ENCODE results near the gene SAMD7. TPM values are rescaled to one million over a fixed set of nuclear protein-coding genes. Genes with fewer than 3 reads are reported as not detected.

The SAMD7 gene
- total RNA-seq, 1 donor from 2014 or later: not detected

DNA sequence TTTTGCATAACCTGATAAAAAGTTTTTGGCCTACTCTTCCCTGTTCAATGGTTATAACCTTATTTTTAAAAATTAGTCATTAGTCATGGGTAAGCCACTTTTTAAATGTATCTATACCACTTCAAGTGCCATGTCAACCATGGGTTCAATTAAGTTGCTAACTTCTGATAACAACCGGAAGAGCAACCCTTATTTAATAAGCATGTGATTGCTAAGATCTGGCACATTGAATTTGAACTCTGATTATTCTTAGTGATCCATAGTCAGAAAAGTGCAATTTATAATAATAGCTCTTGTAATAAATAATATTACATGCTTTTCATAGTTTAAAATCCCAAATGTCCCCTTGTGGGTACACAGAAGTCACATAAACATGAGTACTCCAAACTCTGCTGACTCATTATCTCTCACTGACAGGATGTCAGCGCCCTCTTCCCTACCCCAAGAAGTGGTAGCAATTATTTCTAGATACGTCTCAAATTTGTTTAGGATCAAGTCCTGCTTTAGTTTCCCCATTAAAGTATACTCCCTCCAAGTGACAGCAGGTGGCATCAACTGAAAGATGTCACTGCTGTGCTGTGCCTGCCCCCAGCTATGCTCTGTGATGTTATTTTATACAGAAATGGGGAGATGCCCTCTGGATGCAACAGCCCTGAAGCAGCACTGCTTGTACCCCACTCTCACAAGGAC lies 18.6 kb downstream of the SAMD7 start:
- intact Hi-C loops (cut with micrococcal nuclease): no loop called here
- Mint-ChIP-seq H3K4me1 (ENCODE audit: low read depth) (peaks cover 5% of the 10 kb centered on the region), H3K36me3 (ENCODE audit: low read depth) (no peaks in the 10 kb centered on the region), H3K4me3 (no peak overlapping the region), H3K27ac (no peak overlapping the region), H3K9me3 (no peaks in the 10 kb centered on the region), H3K27me3 (ENCODE audit: insufficient read depth) (peaks cover 6% of the 10 kb centered on the region)
- DNase-seq (ENCODE audit: low spot score): no peak

DNA sequence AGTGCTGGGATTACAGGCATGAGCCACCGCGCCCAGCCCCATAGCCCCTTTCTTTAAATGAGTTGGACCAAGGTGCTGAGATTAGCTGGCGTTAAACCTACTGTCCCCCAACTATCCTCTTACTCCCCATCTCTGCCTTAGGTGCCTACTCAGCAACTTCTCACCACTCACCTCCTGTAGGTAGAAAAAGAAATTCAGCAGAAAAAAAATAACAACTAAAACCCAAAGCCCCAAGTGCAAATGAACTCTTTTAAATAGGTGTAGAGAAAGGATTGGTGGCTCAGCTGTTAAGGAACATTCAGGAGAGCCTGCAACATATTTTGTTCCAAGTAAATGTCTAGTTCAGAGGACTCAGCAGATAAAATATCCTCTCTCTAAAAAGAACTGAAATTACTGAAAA lies 19.5 kb downstream of the SAMD7 start:
- no peak for DNase-seq (ENCODE audit: low spot score)
- Mint-ChIP-seq H3K27ac (no peak overlapping the region), H3K9me3 (no peaks in the 10 kb centered on the region), H3K4me1 (ENCODE audit: low read depth) (peaks cover 5% of the 10 kb centered on the region), H3K27me3 (ENCODE audit: insufficient read depth) (peaks cover 9% of the 10 kb centered on the region), H3K36me3 (ENCODE audit: low read depth) (no peaks in the 10 kb centered on the region), H3K4me3 (no peak overlapping the region)
- intact Hi-C loops (cut with micrococcal nuclease): no loop called here

DNA sequence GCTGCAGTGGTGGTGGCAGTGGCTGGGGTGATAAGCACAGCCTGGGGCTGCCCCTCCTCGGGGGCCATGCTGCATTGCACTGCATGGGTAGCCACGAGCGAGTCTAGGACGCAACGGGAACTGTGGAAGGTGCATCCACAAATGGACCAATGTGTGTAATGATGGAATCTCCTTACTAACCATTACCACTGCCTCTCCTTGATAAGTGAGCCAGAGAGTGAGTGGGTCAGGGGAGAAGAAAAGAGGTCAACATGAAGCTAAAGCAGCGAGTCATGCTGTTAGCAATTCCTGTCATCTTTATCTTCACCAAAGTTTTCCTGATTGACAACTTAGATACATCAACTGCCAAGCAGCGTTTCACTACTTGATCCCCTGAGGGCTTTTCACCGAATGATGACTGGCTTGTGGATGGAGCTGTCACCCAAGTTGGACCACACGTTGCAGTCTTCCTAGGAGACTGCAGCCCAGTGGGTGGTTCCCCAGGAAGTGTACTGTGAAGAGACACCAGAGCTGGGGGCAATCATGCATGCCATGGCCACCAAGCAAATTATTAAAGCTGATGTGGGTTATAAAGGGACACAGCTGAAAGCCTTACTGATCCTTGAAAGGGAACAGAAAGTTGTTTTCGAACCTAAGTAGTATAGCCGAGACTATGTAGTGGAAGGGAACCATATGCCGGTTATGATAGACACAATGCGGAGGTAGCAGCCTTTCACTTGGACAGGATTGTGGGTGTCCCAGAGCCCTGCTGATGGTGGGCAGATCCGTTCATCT lies 20.6 kb downstream of the SAMD7 start:
- no peak for DNase-seq (ENCODE audit: low spot score)
- peaks cover 7% of the 10 kb centered on the region for H3K27me3 Mint-ChIP-seq (ENCODE audit: insufficient read depth)
- H3K4me3 Mint-ChIP-seq: no peak overlapping the region
- no peak overlapping the region for H3K27ac Mint-ChIP-seq
- H3K9me3 Mint-ChIP-seq: no peaks in the 10 kb centered on the region
- peaks cover 5% of the 10 kb centered on the region for H3K4me1 Mint-ChIP-seq (ENCODE audit: low read depth)
- intact Hi-C loops (cut with micrococcal nuclease): no loop called here
- no peaks in the 10 kb centered on the region for H3K36me3 Mint-ChIP-seq (ENCODE audit: low read depth)

DNA sequence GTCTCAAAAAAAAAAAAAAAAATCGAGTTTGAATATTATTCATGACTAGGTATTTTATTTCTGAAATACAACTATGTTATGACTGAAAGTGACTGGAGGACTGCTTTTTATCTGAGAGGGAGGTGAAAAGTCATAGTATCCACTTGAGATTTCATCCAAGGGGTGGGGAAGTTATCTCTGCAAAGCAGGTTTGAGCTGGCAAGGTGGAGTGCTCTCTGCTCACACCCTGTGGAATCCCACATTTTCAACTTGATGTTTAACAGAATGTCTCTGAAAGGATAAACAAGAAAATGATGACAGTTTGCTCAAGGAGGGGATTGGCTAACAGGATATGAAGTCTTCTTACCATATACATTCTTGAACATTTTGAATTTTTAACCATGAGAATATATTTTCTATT lies 27.9 kb downstream of the SAMD7 start:
- H3K36me3 Mint-ChIP-seq (ENCODE audit: low read depth): no peaks in the 10 kb centered on the region
- H3K27me3 Mint-ChIP-seq (ENCODE audit: insufficient read depth): peaks cover 13% of the 10 kb centered on the region
- DNase-seq (ENCODE audit: low spot score): no peak
- peaks cover 8% of the 10 kb centered on the region for H3K4me1 Mint-ChIP-seq (ENCODE audit: low read depth)
- intact Hi-C loops (cut with micrococcal nuclease): no loop called here
- H3K4me3 Mint-ChIP-seq: no peak overlapping the region
- H3K27ac Mint-ChIP-seq: no peak overlapping the region
- H3K9me3 Mint-ChIP-seq: no peaks in the 10 kb centered on the region

DNA sequence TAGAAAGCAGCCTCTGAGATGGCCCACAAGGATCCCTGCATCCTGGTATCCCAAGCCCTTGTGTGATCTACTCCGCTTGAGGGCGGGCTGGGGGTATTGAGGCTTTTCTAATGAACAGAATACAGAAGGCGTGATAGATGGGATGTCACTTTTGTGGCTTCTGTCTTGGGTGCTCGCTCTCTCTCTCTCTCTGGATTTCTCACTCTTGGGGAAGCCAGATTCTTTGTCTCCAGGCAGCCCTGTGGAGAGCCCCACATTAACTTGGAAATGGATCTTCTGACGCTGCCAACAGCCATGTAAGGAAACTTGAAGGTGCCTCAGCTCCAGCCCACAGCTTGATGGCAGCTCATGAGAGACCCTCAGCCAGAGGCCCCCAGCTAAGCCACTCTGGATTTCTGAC lies 28.4 kb downstream of the SAMD7 start:
- intact Hi-C loops (cut with micrococcal nuclease): no loop called here
- H3K4me3 Mint-ChIP-seq: no peak overlapping the region
- H3K27me3 Mint-ChIP-seq (ENCODE audit: insufficient read depth): peaks cover 13% of the 10 kb centered on the region
- no peaks in the 10 kb centered on the region for H3K36me3 Mint-ChIP-seq (ENCODE audit: low read depth)
- no peak overlapping the region for H3K27ac Mint-ChIP-seq
- no peak for DNase-seq (ENCODE audit: low spot score)
- no peaks in the 10 kb centered on the region for H3K9me3 Mint-ChIP-seq
- peaks cover 8% of the 10 kb centered on the region for H3K4me1 Mint-ChIP-seq (ENCODE audit: low read depth)

DNA sequence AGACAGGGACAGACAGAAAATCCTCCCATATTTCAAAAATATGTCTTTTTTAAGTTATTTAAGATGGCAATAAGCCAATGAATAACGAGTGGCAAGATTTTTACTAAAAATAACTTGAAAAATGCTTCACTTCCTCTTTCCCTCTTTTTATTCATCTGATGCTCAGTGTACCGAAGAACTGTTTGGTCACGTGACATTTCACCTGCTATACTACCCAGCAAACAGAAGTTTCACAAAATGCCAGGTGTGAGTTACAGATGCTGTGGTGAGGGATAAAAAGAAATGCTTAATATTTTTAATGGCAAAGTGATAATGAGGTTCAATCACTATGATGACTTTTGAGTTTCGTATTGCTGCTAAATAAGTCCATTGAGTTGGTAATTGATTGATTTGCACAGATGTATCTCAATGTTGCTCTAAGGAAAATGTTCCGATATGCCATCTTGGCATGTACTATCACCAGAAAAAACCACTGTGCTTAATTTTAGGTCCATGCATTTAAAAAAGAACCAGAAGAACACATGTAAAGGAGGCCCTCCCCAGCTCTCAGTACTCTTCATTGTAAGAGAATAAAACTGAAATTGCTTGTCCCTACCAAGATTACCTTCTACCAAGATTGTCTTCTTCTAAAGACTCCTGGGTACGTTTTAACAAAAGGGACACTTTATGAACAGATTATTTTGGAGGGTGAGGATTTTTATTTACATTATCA lies 29.3 kb downstream of the SAMD7 start:
- H3K36me3 Mint-ChIP-seq (ENCODE audit: low read depth): no peaks in the 10 kb centered on the region
- intact Hi-C loops (cut with micrococcal nuclease): no loop called here

DNA sequence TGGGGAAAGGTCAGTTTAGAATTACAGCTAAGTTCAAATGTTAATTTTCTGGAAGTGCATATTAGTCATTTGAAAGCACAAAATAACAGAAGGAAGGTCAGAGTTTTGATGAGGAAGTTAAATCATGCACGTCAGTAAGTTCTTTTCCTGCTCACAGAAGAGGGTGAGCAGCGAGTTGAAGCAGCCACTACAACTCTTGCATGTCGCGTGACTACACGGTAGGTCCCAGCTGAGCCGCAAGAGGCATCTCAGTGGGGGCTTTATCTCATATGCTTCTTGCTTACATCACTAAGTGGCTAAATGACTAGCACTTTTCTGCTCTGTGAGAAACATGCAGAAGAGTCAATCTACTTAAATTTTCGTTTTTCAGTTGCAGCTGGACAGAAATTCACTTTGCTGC lies 33.9 kb downstream of the SAMD7 start:
- no peaks in the 10 kb centered on the region for H3K9me3 Mint-ChIP-seq
- intact Hi-C loops (cut with micrococcal nuclease): loop anchor here (1.0 kb wide), 1 partner anchor 24 kb away; no protein-coding TSS in a partner anchor
- H3K27me3 Mint-ChIP-seq (ENCODE audit: insufficient read depth): no peaks in the 10 kb centered on the region
- H3K4me1 Mint-ChIP-seq (ENCODE audit: low read depth): peaks cover 15% of the 10 kb centered on the region
- H3K36me3 Mint-ChIP-seq (ENCODE audit: low read depth): no peaks in the 10 kb centered on the region
- H3K27ac Mint-ChIP-seq: no peak overlapping the region
- H3K4me3 Mint-ChIP-seq: no peak overlapping the region
- DNase-seq (ENCODE audit: low spot score): no peak

More for the DNA sequence above, 29.3 kb downstream of the SAMD7 start:
- no peak overlapping the region for H3K4me3 Mint-ChIP-seq
- no peak for DNase-seq (ENCODE audit: low spot score)
- peaks cover 12% of the 10 kb centered on the region for H3K27me3 Mint-ChIP-seq (ENCODE audit: insufficient read depth)
- peaks cover 15% of the 10 kb centered on the region for H3K4me1 Mint-ChIP-seq (ENCODE audit: low read depth)
- no peak overlapping the region for H3K27ac Mint-ChIP-seq
- H3K9me3 Mint-ChIP-seq: no peaks in the 10 kb centered on the region

DNA sequence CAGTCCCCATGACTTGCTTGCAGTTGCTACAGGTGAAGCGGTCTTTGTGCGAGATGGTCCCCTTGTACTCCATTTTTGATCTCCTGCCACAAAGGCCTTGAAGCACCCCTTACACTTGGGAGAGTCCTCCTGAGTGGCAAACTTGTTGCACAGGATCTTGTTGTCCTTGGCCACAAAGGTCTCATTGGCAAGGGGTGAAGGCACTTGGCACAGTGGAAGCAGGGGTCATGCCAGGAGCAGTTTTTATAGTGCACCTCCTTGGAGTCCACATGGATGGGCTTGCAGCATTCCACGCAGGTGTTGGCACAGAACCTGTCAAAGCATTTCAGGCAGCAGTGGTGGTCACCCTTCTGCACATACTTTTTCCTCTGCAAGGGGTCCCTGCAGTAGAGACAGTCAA lies 35.0 kb downstream of the SAMD7 start:
- peaks cover 9% of the 10 kb centered on the region for H3K4me1 Mint-ChIP-seq (ENCODE audit: low read depth)
- intact Hi-C loops (cut with micrococcal nuclease): no loop called here
- DNase-seq (ENCODE audit: low spot score): no peak

DNA sequence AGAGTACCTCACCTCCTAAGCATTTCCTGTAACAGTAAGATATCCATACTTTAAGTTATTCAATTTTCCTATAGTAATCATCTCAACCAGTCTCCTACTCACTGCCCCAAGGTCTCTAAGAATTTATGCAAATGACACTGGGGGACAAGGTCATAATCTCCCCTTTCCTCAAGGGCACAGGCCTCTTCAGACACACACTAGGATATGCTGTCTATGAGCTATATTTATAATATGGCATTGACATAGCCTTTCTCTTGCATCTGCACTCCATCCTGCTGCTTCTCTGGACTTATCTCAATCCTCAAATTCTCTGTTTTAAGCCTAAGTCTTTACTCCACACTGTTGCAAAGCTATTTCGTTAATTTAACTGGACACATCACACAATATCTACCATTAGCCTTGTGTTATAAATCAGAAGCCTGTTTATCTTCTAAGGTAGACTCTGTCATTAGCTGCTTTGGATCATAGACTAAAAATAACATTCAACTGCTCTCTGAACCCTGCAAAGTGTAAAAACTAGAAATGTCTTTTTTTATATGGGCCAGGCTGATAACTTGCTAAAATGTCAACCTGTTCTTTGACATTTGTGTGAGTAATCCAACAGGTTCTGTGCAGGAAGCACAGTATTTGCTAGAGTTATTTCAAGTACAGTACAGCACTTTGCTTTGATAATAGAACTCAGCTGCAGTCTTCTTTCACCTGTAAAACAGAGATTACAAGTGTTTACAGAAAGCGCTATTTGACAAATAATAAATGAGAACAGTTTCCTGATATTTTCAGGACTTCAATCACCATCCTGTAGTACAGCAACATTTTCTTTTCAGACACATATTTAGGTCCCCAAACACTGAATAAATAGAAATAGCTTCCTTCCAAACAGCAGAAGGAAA lies 37.4 kb downstream of the SAMD7 start:
- no peaks in the 10 kb centered on the region for H3K27me3 Mint-ChIP-seq (ENCODE audit: insufficient read depth)
- H3K36me3 Mint-ChIP-seq (ENCODE audit: low read depth): no peaks in the 10 kb centered on the region
- no peaks in the 10 kb centered on the region for H3K9me3 Mint-ChIP-seq
- intact Hi-C loops (cut with micrococcal nuclease): no loop called here
- peaks cover 11% of the 10 kb centered on the region for H3K4me1 Mint-ChIP-seq (ENCODE audit: low read depth)
- no peak for DNase-seq (ENCODE audit: low spot score)
- H3K27ac Mint-ChIP-seq: no peak overlapping the region
- no peak overlapping the region for H3K4me3 Mint-ChIP-seq

More for the DNA sequence above, 35.0 kb downstream of the SAMD7 start:
- H3K4me3 Mint-ChIP-seq: no peak overlapping the region
- H3K27me3 Mint-ChIP-seq (ENCODE audit: insufficient read depth): no peaks in the 10 kb centered on the region
- H3K36me3 Mint-ChIP-seq (ENCODE audit: low read depth): no peaks in the 10 kb centered on the region
- no peaks in the 10 kb centered on the region for H3K9me3 Mint-ChIP-seq
- no peak overlapping the region for H3K27ac Mint-ChIP-seq

DNA sequence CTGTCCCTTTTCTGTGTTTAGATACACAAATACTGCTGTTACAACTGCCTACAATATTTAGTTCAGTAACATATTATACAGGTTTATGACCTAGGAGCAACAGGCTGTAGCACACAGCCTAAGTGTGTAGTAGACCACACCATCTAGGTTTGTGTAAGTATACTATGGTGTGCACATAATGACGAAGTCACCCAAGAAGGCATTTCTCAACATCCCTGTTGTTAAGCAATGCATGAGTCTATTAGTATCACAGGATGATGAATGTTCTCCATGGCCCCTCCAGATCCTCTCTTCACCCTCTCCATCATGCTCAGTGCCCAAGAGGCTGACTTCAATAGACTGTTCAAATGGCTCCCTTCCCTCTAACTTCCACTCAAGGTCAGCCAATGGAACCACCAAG lies 40.7 kb downstream of the SAMD7 start:
- DNase-seq (ENCODE audit: low spot score): no peak
- H3K36me3 Mint-ChIP-seq (ENCODE audit: low read depth): no peaks in the 10 kb centered on the region
- H3K27me3 Mint-ChIP-seq (ENCODE audit: insufficient read depth): no peaks in the 10 kb centered on the region
- H3K27ac Mint-ChIP-seq: no peak overlapping the region
- H3K9me3 Mint-ChIP-seq: no peaks in the 10 kb centered on the region
- no peak overlapping the region for H3K4me3 Mint-ChIP-seq
- H3K4me1 Mint-ChIP-seq (ENCODE audit: low read depth): peaks cover 9% of the 10 kb centered on the region
- intact Hi-C loops (cut with micrococcal nuclease): no loop called here

DNA sequence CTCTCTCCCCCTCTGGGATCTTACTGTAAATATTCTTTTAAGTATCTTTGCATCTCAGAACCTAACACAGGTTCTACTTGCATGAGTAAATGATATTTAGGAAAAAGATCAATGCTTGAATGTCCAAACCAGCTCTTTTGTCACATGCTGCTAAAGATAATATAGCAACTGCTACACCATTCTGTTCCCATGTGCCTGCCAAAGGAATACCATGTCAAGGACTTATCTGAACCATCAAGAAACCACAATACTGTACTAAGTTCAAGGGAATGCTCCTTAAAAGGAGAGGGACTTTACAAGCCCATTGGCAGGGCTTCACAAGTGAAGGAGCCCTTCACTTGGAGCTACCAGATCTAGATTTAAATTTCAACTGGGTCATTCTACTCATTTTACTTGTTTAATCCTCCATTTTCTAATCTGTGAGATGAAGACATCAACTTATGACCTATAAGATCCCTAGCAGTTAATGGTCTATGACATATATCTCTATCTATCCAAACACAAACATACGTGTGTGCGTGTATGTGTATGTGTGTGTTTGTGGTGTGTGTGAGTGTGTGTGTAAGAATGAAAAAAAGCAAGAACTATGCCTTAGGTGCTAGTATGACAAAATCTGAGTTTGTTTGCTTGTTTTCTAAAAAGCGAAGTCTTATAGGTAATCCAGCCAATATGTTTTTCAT lies 42.2 kb downstream of the SAMD7 start:
- peaks cover 9% of the 10 kb centered on the region for H3K4me1 Mint-ChIP-seq (ENCODE audit: low read depth)
- H3K9me3 Mint-ChIP-seq: no peaks in the 10 kb centered on the region
- H3K27me3 Mint-ChIP-seq (ENCODE audit: insufficient read depth): peaks cover 5% of the 10 kb centered on the region
- intact Hi-C loops (cut with micrococcal nuclease): no loop called here
- no peak overlapping the region for H3K4me3 Mint-ChIP-seq
- H3K27ac Mint-ChIP-seq: no peak overlapping the region
- no peak for DNase-seq (ENCODE audit: low spot score)
- no peaks in the 10 kb centered on the region for H3K36me3 Mint-ChIP-seq (ENCODE audit: low read depth)

DNA sequence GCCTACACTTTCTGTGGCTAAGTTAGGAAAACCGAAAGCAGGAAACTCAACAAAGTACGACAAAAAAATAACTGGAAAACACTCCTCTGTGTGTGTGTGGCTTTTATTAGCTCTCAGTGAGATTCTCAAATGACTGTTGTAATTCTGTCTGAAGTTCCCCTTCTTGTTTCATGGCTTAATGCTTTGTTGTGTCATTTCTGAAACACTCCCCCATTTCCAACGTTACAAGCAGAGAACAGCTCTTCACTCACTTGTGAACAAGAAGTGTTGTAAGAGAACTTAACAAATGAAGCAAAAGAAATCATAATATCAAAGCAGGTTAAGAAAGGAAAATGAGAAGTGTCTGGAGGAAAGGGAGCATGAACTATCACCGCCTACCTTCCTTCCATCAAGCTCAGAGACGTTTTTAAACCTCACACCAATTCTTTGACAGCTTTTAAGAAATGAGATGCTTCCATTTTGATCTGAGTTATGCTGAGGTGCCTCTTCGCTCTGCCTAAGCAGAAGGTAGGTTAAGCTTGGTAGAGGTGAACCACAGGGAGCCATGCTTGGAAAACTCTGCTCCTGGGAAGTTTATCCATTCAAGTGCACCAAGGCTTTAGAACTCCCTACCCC lies 42.9 kb downstream of the SAMD7 start:
- intact Hi-C loops (cut with micrococcal nuclease): no loop called here
- no peaks in the 10 kb centered on the region for H3K36me3 Mint-ChIP-seq (ENCODE audit: low read depth)
- no peak overlapping the region for H3K4me3 Mint-ChIP-seq
- no peaks in the 10 kb centered on the region for H3K9me3 Mint-ChIP-seq
- no peak for DNase-seq (ENCODE audit: low spot score)
- peaks cover 5% of the 10 kb centered on the region for H3K27me3 Mint-ChIP-seq (ENCODE audit: insufficient read depth)
- H3K27ac Mint-ChIP-seq: no peak overlapping the region
- peaks cover 9% of the 10 kb centered on the region for H3K4me1 Mint-ChIP-seq (ENCODE audit: low read depth)

Data from activated T-helper 1 cell treated with anti-CD3 and anti-CD28 coated beads, Interleukin-12 subunit alpha, Interleukin-12 subunit beta, Interleukin-2, Interleukin-4 antibody, amounts not matched to agents 30 ng/mL and 10 ng/mL and 1 ng/mL, durations not matched to agents 14 hours and 24 hours and 36 hours (primary cell).